Activated gamma-delta T cell treated with anti-CD3 and anti-CD28 coated beads, Interleukin-2, amount 50 U/mL, for 16 hours (primary cell): ENCODE measurements around the gene UBE2L3.
"Not testable (repeated sequence)": the region's sequence is repeated elsewhere in the genome, so short reads cannot be mapped to it uniquely, and the experiment has no call there.

Experiments
- DNase-seq: peaks from one replicate; pipeline ENCODE4 v3.0.0-alpha.2; 2020; ENCODE audit warnings: low read depth

Gene UBE2L3

GRCh38 chr22:21571679-21572078, 4.2 kb downstream of the UBE2L3 start:
- DNase-seq, result no peak

DNA sequence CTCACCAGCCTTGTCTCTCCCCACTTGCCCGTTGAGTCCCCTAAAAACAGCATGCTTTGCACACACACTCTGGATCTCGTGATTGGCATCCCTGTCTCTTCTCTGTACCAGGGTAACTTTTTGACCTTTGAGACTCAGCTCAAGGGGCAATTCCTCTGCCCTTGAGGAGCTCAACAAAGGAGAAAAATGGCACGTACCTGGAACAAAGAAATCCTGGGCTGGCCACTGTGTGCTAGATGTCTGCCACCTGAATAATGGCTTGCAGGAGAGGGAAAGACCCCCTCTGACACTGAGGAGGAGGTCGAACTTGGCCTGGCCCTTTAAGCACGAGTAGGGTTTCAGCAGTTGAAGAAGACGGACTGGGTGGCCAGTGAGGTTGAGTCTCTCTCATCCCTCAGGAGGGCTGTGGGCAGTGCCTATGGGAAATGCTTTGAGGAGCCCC, 5.8 kb downstream of the UBE2L3 start:
- DNase-seq, result no peak

DNA sequence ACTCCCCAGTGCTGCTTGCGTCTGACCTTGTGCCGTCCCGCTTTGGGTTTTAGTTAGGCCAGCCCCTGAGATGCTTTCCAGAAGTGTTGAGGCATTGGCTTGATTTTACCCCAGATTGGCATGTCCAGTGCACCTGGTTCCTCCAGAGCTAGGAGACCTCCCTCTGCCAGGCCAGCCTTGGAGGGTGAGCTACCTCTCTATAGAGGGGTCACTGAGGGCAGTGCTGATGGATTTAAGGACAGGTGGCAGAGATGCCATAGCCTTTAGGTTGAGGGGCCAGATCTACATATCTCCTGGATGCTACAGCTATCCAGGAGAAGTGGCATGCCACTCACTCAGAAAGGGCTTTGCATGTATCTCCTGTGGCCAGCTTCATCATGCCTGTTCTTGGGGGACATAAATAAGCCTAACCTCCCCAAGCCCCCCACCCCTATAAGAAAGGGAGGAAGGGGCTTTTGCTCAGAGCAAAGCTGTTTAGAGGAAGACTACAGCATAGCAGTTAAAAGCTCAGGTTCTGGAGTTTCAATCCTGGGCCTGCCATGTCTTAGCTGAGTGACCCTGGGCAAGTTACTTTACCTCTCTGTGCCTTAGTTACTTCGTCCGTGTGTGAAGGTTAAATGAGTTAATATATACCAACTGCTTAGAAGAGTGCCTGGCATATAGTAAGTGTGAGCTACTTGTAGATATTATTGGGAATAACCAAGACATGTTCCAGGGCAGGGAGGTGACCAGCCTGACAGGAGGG, 6.4 kb downstream of the UBE2L3 start:
- no peak for DNase-seq

GRCh38 chr22:21579474-21579851, 11.9 kb downstream of the UBE2L3 start:
- DNase-seq, result no peak

GRCh38 chr22:21580623-21581007, 13.1 kb downstream of the UBE2L3 start:
- DNase-seq, result not testable (repeated sequence)

- not testable (repeated sequence) for DNase-seq
Measured at GRCh38 chr22:21581009-21581713, 13.6 kb downstream of the UBE2L3 start.

GRCh38 chr22:21582801-21583740, 15.6 kb downstream of the UBE2L3 start:
- no peak for DNase-seq

GRCh38 chr22:21585389-21585788, 17.9 kb downstream of the UBE2L3 start:
- DNase-seq, result no peak

GRCh38 chr22:21587803-21588611, 20.5 kb downstream of the UBE2L3 start:
- DNase-seq, result no peak

DNA sequence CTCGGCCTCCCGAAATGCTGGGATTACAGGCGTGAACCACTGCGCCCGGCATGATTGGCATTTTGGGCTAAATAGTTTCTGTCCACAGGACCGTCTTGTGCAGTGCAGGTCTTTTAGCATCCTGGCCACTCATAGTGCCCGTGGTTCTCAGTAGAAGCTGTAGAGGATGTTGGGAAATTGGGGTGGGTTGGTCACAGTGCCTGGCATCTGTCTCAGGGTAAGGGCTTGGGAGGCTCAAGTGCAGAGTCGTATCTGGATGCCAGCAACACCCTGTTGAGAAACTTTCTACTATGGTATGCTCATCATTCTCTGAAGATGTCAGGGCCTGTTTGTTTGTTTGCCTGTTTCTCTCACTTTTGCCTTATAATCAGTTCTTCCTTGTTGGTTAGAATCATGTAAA, 21.9 kb downstream of the UBE2L3 start:
- no peak for DNase-seq

GRCh38 chr22:21590809-21591641, 23.5 kb downstream of the UBE2L3 start:
- no peak for DNase-seq

GRCh38 chr22:21591695-21592094, 24.2 kb downstream of the UBE2L3 start:
- DNase-seq, result no peak

GRCh38 chr22:21592422-21592821, 24.9 kb downstream of the UBE2L3 start:
- DNase-seq, result no peak

DNA sequence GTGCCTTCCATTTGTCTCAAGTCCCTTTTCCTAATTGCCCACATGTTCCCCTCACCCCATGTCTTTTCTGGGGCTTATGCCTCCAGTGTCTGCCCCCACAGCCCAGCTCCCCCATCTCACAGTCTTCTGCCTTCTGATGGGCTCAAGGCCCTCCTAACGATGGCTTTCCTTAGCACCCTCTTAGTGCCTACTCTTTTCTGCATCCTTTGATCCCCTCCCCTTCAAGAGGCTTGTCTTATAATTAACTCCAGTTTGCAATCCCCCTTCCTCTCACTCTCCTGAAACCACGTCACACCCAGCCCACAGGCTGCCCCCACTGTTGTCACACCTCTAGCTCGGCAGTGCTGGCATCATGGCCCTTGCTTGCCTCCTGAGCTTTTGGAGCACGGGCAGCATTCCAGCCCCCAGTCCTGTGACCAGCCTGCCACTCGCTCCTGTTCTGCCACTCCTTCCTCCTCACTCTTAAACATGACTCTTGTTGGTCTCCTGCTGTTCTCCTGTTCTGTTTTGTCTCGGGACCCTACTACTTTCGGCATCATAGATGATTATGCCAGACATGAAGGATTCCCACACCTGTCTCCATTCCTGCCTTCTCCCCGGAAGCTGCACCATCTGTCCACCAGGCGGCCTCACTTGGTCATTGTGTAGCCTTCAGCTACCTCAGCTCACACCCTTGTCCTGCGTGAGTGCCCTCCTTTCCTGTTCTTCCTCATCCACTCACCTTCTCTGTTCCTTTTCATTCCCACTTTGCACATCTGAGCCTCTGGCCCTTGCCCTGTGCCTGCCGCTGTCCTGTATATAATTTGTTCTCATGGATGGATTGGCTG, 26.1 kb downstream of the UBE2L3 start:
- DNase-seq, result no peak

GRCh38 chr22:21594865-21595452, 27.4 kb downstream of the UBE2L3 start:
- DNase-seq, result no peak

DNA sequence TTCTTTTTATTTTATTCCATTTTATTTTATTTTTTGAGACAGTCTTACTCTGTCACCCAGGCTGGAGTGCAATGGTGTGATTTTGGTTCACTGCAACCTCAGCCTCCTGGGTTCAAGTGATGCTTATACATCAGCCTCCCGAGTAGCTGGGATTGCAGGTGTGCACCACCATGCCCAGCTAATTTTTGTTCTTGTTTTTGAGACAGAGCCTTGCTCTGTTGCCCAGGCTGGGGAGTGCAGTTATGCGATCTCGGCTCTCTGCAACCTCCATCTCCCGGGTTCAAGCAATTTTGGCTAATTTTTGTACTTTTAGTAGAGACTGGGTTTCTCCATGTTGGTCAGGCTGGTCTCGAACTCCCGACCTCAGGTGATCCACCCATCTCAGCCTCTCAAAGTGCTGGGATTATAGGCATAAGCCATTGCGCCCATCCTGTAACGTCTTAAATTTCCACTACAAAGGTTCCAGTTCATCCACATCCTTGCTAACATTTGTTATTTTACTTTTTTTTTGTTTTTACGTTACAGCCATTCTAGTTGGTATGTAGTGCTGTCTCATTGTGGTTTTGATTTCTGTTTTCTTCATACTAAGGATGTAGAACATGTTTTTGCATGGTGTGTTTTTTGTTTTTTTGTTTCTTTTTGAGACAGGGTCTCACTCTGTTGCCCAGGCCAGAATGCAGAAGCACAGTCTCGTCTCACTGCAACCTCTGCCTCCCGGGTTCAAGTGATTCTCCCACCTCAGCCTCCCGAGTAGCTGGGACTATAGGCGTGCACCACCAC, 29.0 kb downstream of the UBE2L3 start:
- not testable (repeated sequence) for DNase-seq

DNA sequence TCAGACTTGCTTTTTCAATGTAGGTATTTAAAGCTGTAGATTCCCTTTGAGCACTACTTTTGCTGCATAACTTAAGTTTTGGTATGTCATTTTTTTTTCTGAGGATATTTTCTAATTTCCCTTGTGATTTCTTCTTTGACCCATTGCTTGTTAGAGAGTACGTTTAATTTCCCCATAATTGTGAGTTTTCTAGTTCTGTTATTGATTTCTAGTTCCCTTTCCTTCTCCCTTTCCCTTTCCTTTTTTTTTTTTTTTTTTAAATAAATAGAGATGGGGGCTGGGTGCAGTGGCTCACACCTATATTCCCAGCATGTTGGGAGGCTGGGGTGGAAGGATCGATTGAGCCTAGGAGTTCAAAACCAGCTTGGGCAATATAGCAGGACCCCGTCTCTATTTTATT, 30.8 kb downstream of the UBE2L3 start:
- no peak for DNase-seq

GRCh38 chr22:21599053-21599893, 31.8 kb downstream of the UBE2L3 start:
- no peak for DNase-seq
